ENCODE results near the gene RAB42. TPM values are rescaled to one million over a fixed set of nuclear protein-coding genes. Genes with fewer than 3 reads are reported as not detected.

Gene RAB42
- total and polyA plus RNA-seq, 9 of the 15 experiments (the other 6 are each of a cell fraction or from before 2014, with no cell fraction given), result 0.07 to 0.14 (median 0.12) TPM; not detected in 6

DNA sequence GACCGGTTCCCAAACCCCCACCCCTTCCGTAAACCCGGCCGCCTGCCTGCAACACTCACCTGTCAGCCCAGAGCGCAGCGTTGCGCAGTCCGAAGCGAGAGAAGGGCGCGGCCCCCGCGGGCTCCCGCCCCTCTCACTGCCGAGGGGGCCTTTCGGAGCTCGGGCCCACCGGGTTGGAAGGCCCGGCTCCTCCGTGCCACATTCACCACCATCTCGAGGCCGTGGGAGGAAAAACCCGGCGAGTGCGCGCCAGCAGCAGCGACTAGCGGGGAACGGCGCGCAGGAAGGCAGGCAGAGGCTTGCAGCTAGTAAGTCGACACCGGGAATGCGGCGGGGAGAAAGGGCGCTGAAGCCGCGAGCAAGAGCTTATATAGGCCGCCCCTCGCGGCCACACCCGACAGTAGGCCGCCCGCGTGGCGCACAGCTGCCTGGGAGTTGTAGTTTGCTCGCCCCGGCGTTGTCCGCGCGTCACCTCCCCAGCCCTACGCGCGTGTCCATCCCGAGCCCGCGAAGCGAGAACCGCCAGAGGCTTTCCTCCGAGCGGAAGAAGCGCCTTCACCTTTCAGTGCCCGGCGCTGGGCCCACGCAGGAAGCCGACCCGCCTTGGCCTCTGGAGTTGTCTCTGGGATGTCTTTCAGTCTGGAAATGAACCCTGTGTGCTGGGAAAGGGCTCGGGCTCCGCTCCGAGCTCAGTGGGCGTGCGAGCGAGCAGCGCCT is 10.4 kb upstream of the RAB42 start (continued):
- TF ChIP-seq, protein P1, sequence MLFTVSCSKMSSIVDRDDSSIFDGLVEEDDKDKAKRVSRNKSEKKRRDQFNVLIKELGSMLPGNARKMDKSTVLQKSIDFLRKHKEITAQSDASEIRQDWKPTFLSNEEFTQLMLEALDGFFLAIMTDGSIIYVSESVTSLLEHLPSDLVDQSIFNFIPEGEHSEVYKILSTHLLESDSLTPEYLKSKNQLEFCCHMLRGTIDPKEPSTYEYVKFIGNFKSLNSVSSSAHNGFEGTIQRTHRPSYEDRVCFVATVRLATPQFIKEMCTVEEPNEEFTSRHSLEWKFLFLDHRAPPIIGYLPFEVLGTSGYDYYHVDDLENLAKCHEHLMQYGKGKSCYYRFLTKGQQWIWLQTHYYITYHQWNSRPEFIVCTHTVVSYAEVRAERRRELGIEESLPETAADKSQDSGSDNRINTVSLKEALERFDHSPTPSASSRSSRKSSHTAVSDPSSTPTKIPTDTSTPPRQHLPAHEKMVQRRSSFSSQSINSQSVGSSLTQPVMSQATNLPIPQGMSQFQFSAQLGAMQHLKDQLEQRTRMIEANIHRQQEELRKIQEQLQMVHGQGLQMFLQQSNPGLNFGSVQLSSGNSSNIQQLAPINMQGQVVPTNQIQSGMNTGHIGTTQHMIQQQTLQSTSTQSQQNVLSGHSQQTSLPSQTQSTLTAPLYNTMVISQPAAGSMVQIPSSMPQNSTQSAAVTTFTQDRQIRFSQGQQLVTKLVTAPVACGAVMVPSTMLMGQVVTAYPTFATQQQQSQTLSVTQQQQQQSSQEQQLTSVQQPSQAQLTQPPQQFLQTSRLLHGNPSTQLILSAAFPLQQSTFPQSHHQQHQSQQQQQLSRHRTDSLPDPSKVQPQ (CRISPR knock-in tag; IDR thresholded peaks at IDR 0.05; ENCODE audit: borderline replicate concordance), result no peak
- no peak for TF ChIP-seq RHOXF2B (CRISPR knock-in tag; conservative IDR thresholded peaks at IDR 0.05)
- TF ChIP-seq TAF15 (IDR thresholded peaks at IDR 0.05; ENCODE audit: low read depth, low read length), result no peak
- peak; percentile 99 for TF ChIP-seq POLR2AphosphoS5 (IDR thresholded peaks at IDR 0.05; ENCODE audit: control insufficient read depth, insufficient read depth, low read depth, low read length)
- TF ChIP-seq SMARCC2 (IDR thresholded peaks at IDR 0.05; ENCODE audit: low read depth), result no peak
- TF ChIP-seq NRF1 (conservative IDR thresholded peaks at IDR 0.05 in 1 of 2, IDR thresholded peaks at IDR 0.05 in 1 of 2), result peak; percentile 80 to 84
- no peak for TF ChIP-seq HMG20A (CRISPR knock-in tag; conservative IDR thresholded peaks at IDR 0.05)
- no peak for TF ChIP-seq SMARCA5 (IDR thresholded peaks at IDR 0.05)
- peak; percentile 97; the same call in 1 of the 2 replicates for TF ChIP-seq HDAC6 (IDR thresholded peaks at IDR 0.05; ENCODE audit: low read depth, low read length)
- TF ChIP-seq OTX1 (CRISPR knock-in tag; IDR thresholded peaks at IDR 0.05), result peak; percentile 67; the same call in 1 of the 2 replicates
- TF ChIP-seq, protein P2, sequence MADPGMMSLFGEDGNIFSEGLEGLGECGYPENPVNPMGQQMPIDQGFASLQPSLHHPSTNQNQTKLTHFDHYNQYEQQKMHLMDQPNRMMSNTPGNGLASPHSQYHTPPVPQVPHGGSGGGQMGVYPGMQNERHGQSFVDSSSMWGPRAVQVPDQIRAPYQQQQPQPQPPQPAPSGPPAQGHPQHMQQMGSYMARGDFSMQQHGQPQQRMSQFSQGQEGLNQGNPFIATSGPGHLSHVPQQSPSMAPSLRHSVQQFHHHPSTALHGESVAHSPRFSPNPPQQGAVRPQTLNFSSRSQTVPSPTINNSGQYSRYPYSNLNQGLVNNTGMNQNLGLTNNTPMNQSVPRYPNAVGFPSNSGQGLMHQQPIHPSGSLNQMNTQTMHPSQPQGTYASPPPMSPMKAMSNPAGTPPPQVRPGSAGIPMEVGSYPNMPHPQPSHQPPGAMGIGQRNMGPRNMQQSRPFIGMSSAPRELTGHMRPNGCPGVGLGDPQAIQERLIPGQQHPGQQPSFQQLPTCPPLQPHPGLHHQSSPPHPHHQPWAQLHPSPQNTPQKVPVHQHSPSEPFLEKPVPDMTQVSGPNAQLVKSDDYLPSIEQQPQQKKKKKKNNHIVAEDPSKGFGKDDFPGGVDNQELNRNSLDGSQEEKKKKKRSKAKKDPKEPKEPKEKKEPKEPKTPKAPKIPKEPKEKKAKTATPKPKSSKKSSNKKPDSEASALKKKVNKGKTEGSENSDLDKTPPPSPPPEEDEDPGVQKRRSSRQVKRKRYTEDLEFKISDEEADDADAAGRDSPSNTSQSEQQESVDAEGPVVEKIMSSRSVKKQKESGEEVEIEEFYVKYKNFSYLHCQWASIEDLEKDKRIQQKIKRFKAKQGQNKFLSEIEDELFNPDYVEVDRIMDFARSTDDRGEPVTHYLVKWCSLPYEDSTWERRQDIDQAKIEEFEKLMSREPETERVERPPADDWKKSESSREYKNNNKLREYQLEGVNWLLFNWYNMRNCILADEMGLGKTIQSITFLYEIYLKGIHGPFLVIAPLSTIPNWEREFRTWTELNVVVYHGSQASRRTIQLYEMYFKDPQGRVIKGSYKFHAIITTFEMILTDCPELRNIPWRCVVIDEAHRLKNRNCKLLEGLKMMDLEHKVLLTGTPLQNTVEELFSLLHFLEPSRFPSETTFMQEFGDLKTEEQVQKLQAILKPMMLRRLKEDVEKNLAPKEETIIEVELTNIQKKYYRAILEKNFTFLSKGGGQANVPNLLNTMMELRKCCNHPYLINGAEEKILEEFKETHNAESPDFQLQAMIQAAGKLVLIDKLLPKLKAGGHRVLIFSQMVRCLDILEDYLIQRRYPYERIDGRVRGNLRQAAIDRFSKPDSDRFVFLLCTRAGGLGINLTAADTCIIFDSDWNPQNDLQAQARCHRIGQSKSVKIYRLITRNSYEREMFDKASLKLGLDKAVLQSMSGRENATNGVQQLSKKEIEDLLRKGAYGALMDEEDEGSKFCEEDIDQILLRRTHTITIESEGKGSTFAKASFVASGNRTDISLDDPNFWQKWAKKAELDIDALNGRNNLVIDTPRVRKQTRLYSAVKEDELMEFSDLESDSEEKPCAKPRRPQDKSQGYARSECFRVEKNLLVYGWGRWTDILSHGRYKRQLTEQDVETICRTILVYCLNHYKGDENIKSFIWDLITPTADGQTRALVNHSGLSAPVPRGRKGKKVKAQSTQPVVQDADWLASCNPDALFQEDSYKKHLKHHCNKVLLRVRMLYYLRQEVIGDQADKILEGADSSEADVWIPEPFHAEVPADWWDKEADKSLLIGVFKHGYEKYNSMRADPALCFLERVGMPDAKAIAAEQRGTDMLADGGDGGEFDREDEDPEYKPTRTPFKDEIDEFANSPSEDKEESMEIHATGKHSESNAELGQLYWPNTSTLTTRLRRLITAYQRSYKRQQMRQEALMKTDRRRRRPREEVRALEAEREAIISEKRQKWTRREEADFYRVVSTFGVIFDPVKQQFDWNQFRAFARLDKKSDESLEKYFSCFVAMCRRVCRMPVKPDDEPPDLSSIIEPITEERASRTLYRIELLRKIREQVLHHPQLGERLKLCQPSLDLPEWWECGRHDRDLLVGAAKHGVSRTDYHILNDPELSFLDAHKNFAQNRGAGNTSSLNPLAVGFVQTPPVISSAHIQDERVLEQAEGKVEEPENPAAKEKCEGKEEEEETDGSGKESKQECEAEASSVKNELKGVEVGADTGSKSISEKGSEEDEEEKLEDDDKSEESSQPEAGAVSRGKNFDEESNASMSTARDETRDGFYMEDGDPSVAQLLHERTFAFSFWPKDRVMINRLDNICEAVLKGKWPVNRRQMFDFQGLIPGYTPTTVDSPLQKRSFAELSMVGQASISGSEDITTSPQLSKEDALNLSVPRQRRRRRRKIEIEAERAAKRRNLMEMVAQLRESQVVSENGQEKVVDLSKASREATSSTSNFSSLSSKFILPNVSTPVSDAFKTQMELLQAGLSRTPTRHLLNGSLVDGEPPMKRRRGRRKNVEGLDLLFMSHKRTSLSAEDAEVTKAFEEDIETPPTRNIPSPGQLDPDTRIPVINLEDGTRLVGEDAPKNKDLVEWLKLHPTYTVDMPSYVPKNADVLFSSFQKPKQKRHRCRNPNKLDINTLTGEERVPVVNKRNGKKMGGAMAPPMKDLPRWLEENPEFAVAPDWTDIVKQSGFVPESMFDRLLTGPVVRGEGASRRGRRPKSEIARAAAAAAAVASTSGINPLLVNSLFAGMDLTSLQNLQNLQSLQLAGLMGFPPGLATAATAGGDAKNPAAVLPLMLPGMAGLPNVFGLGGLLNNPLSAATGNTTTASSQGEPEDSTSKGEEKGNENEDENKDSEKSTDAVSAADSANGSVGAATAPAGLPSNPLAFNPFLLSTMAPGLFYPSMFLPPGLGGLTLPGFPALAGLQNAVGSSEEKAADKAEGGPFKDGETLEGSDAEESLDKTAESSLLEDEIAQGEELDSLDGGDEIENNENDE (IDR thresholded peaks at IDR 0.05; ENCODE audit: low read depth, low read length), result no peak
- no peak for TF ChIP-seq MAFG (tag; conservative IDR thresholded peaks at IDR 0.05)
